Activated CD4-positive, alpha-beta memory T cell treated with anti-CD3 and anti-CD28 coated beads, Interleukin-2, amount 10 ng/mL, durations not matched to agents 7 days and 5 days (primary cell): ENCODE results near the gene UNC13D. TPM values are rescaled to one million over a fixed set of nuclear protein-coding genes. Genes with fewer than 3 reads are reported as not detected.

ENCODE experiments used
- CTCF ChIA-PET: fragments of 350-600 bp; sonication (Branson Sonifier 250); formaldehyde crosslinking; loops from one replicate; lab custom pipeline; 2021; ENCODE audit warnings: antibody characterized with exemption, inconsistent platforms; lab: Charles Lee
- POLR2A ChIA-PET: fragments of 350-600 bp; sonication (Branson Sonifier 250); formaldehyde crosslinking; loops from one replicate; lab custom pipeline; 2021; ENCODE audit warnings: antibody characterized with exemption; lab: Charles Lee
- DNase-seq: peaks from one replicate; pipeline ENCODE4 v3.0.0-alpha.2; 2020
- H3K27ac Mint-ChIP-seq: one replicate; pipeline ENCODE4 v1.8.0; 2021; ENCODE audit warnings: mild to moderate bottlenecking, mixed read lengths
- H3K27me3 Mint-ChIP-seq: one replicate; pipeline ENCODE4 v1.8.0; 2021; ENCODE audit warnings: mixed read lengths
- H3K36me3 Mint-ChIP-seq: one replicate; pipeline ENCODE4 v1.8.0; 2021; ENCODE audit warnings: low read depth, mixed read lengths
- H3K4me1 Mint-ChIP-seq: one replicate; pipeline ENCODE4 v1.8.0; 2021; ENCODE audit warnings: mixed read lengths
- H3K4me3 Mint-ChIP-seq: one replicate; pipeline ENCODE4 v1.8.0; 2021; ENCODE audit warnings: mild to moderate bottlenecking, mixed read lengths
- H3K9me3 Mint-ChIP-seq: one replicate; pipeline ENCODE4 v1.8.0; 2021; ENCODE audit warnings: mixed read lengths
- total RNA-seq, 2 experiments: library from RNA; stranded (reverse); gene quantifications; one replicate each; pipeline ENCODE4 v1.2.3, GENCODE V29; 2021

UNC13D gene
- total RNA-seq, 2 experiments from 2014 or later = 179 to 190 TPM

DNA sequence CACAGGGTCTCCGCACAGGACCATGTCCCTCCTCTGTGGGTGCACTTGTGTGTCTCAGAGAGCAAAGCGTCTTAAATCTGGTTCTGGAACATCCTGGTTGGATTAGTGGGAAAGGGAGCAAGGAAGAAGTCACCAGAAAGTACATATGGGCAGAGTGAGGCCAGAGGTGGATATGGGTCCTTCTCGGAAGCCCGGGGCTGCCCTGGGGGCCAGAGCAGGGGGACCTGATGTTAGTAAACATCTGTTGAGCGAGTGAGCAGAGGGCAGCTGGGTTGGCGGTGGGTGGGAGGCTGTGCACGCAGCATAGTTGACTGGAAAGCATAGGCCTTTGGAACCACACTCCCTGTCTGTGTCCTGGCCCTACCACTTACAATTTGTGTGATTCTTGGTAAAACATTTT is 22.7 kb downstream of the UNC13D start:
- peaks cover 30% of the 10 kb centered on the region for H3K36me3 Mint-ChIP-seq
- no peaks in the 10 kb centered on the region for H3K9me3 Mint-ChIP-seq
- H3K4me1 Mint-ChIP-seq = peaks cover 24% of the 10 kb centered on the region
- H3K4me3 Mint-ChIP-seq = no peak overlapping the region
- DNase-seq = no peak
- CTCF ChIA-PET = no interaction called here
- no peaks in the 10 kb centered on the region for H3K27me3 Mint-ChIP-seq
- POLR2A ChIA-PET = interaction anchor here (0.6 to 15.1 kb wide), 7 partner anchors 7 to 75 kb away, joined by 3 to 190 read pairs (median 13); partner anchors contain the start of genes TRIM65, UNC13D, UNK and WBP2
- H3K27ac Mint-ChIP-seq = peak overlapping the region; percentile 68

DNA sequence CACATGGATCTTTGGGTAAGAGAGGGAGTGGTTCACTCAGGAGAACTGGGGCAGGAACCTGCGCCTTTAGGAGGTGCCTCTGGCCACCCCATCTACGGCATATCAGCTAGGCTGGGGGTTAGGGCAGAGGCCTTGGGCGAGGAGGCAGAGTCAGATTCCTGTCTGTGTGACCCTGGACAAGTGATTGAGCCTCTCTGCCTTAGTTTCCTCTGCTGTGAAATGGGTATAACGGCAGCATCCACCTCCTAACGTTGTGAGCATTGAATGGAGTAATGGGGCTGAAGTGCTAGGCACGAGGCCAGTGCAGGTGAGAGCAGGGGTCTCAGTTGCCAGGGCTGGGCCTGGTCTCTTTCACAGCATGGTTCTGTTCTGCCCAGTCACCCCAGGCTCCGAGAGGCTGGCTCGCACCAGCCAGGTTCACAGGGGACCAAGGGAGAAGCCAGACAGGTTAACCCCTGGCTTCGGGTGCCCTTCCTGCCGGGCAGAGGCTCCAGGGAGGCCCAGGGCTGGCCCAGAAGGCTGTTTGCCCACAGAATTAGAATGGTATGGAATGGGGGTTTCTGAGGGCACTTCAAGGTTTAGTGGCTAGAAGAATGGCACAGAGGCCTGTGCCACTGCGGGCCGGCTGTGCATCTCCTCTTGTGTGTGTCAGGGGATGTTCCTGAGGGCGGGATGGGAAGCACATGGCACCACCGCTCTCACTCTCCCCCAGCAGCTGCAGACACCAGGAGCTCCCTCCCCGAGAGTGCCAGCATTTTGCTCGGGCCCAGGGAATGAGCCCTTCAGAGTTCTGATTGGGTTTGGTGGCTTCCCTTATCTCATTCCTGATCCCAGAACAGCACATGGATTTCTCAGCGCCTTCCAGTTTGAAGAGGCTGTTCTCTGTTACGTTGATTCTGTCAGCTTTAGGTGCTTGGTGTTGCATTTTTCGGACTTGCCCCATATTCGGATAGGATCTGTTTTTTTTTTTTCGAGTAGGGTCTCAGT is 23.8 kb downstream of the UNC13D start:
- no peaks in the 10 kb centered on the region for H3K27me3 Mint-ChIP-seq
- H3K9me3 Mint-ChIP-seq = no peaks in the 10 kb centered on the region
- no peak overlapping the region for H3K4me3 Mint-ChIP-seq
- CTCF ChIA-PET = interaction anchor here (3.2 kb wide), 1 partner anchor 67 kb away, joined by 9 read pairs; no protein-coding TSS in a partner anchor
- H3K4me1 Mint-ChIP-seq = peaks cover 24% of the 10 kb centered on the region
- no peak for DNase-seq
- H3K27ac Mint-ChIP-seq = no peak overlapping the region
- POLR2A ChIA-PET = interaction anchor here (0.8 to 15.1 kb wide), 4 partner anchors 10 to 44 kb away, joined by 3 to 190 read pairs (median 37); partner anchors contain the start of gene UNK
- H3K36me3 Mint-ChIP-seq = peaks cover 28% of the 10 kb centered on the region

DNA sequence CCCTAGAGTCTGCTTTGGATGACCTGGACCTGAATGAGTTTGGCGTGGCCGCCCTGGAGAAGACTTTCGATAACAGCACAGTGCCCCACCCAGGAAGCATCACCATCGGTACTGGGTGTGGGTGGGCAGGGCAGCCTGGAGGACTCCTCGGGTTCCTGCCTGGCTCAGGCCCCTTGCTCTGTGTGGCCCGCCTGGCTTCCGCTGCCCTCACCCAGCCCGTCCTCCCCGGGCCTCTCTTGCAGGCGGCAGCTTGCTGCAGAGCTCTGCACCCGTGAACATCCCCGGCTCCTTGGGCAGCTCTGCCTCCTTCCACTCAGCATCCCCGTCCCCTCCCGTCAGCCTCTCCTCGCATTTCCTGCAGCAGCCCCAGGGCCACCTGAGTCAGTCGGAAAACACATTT is 24.5 kb downstream of the UNC13D start:
- no peak overlapping the region for H3K4me3 Mint-ChIP-seq
- ChIA-PET POLR2A (interaction anchor here (1.4 to 15.1 kb wide), 2 partner anchors 13 to 43 kb away, joined by 4 to 190 read pairs; a partner anchor contains a TSS), CTCF (interaction anchor here (3.2 kb wide), 1 partner anchor 66 kb away, joined by 9 read pairs; no protein-coding TSS in a partner anchor)
- H3K27ac Mint-ChIP-seq = no peak overlapping the region
- peaks cover 24% of the 10 kb centered on the region for H3K4me1 Mint-ChIP-seq
- no peaks in the 10 kb centered on the region for H3K27me3 Mint-ChIP-seq
- DNase-seq = no peak
- H3K9me3 Mint-ChIP-seq = no peaks in the 10 kb centered on the region
- H3K36me3 Mint-ChIP-seq = peaks cover 26% of the 10 kb centered on the region

DNA sequence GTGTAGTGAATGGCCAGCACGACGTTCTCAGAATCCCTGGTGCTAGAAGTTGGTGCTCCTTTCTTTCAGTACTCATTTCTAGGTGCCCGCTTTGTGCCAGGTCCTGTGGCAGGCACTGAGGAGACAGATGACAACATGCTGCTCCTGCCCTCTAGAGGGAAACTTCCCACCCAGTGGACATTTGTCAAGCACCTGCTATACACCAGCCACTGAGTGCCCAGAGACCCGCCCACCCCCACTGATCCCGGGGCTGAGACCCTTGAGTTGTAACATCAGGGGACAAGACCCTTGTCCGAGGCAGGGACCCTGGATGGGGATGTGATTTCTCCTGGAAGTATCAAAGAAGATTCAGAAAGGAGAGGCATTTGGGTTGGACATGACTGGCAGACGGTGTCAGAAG is 25.1 kb downstream of the UNC13D start:
- no peaks in the 10 kb centered on the region for H3K27me3 Mint-ChIP-seq
- H3K4me1 Mint-ChIP-seq = peaks cover 24% of the 10 kb centered on the region
- H3K9me3 Mint-ChIP-seq = no peaks in the 10 kb centered on the region
- no peak overlapping the region for H3K27ac Mint-ChIP-seq
- POLR2A ChIA-PET = interaction anchor here (0.9 to 2.7 kb wide), 5 partner anchors 8 to 41 kb away, joined by 3 to 11 read pairs (median 4); a partner anchor contains a TSS
- no peak for DNase-seq
- peaks cover 27% of the 10 kb centered on the region for H3K36me3 Mint-ChIP-seq
- no peak overlapping the region for H3K4me3 Mint-ChIP-seq
- CTCF ChIA-PET = interaction anchor here (1.2 to 3.2 kb wide), 3 partner anchors 12 to 66 kb away, joined by 3 to 9 read pairs (median 8); no protein-coding TSS in a partner anchor

DNA sequence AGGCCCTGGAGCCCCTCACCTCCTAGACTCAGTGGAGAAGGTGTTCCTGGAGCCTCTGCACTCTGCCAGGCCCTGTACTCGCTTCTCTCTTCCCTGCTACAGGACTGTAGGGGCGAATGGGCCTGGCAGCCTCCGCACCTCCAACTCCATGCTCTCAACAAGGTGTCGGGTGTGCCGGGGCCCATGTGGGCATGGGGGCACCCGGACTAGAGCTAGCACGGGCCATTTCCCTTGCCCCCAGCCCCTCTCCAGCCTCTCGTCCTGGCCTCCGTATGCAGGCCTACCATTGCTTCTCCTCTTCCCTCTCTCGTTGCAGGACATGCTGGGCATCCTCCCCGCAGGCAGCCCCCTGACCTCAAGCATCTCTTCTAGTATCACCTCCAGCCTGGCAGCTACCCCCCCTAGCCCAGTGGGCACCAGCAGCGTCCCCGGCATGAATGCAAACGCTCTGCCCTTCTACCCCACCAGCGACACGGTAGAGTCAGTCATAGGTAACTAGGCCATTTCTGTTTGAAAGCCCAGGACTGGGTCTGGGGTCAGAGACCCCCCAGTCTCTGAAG is 25.8 kb downstream of the UNC13D start:
- no peak overlapping the region for H3K27ac Mint-ChIP-seq
- H3K27me3 Mint-ChIP-seq = no peaks in the 10 kb centered on the region
- no peak for DNase-seq
- POLR2A ChIA-PET = interaction anchor here (0.9 to 2.7 kb wide), 5 partner anchors 9 to 40 kb away, joined by 3 to 11 read pairs (median 4); a partner anchor contains a TSS
- H3K4me3 Mint-ChIP-seq = no peak overlapping the region
- H3K9me3 Mint-ChIP-seq = no peaks in the 10 kb centered on the region
- CTCF ChIA-PET = interaction anchor here (1.2 to 3.2 kb wide), 3 partner anchors 12 to 65 kb away, joined by 3 to 9 read pairs (median 8); no protein-coding TSS in a partner anchor
- peaks cover 25% of the 10 kb centered on the region for H3K36me3 Mint-ChIP-seq
- peaks cover 24% of the 10 kb centered on the region for H3K4me1 Mint-ChIP-seq

DNA sequence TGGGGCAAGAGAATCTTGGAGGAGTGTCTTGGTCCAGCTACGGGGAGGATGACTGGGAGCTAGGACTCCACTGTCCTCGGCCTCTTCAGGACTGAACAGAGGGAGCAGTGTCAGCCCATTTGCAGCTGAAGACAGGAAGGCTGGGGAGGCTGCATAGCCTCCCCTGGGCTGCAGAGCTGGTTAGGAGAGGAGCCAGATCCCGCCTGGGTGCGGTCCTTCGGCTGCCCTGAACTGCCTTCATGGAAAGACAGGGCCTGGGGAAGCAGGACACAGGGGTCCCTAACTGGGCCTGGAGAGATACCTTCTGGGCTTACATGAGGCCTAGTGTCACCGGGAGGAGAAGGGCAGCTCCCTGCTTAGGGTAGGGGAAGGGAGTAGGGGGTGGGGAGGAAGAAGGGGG is 26.6 kb downstream of the UNC13D start:
- DNase-seq = no peak
- POLR2A ChIA-PET = interaction anchor here (2.7 kb wide), 1 partner anchor 10 kb away, joined by 11 read pairs; no protein-coding TSS in a partner anchor
- Mint-ChIP-seq H3K9me3 (no peaks in the 10 kb centered on the region), H3K36me3 (peaks cover 25% of the 10 kb centered on the region), H3K4me1 (peaks cover 24% of the 10 kb centered on the region), H3K27me3 (no peaks in the 10 kb centered on the region), H3K27ac (no peak overlapping the region), H3K4me3 (no peak overlapping the region)
- CTCF ChIA-PET = interaction anchor here (2.5 to 3.2 kb wide), 2 partner anchors 13 to 64 kb away, joined by 8 to 9 read pairs; no protein-coding TSS in a partner anchor

DNA sequence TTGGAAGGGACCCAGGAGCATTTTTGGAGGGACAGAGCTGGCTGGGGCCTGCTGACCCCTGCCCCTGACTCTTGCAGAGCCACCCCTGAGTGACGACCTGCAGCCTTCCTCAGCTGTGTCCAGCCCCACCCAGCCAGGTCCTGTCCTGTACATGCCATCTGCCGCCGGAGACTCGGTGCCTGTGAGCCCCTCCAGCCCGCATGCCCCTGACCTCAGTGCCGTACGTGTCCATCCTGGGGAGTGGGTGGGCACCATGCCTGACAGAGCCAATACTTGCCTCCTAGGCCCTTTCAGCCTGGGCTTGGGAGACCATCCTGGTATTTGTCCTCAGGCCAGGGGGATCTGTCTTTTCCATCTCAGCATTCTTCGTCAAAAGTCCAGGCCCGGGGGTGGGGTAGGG is 27.5 kb downstream of the UNC13D start:
- POLR2A ChIA-PET = interaction anchor here (2.0 to 2.7 kb wide), 2 partner anchors 11 to 37 kb away, joined by 7 to 11 read pairs; no protein-coding TSS in a partner anchor
- H3K27me3 Mint-ChIP-seq = no peaks in the 10 kb centered on the region
- CTCF ChIA-PET = interaction anchor here (0.6 to 3.2 kb wide), 3 partner anchors 14 to 88 kb away, joined by 3 to 9 read pairs (median 8); no protein-coding TSS in a partner anchor
- DNase-seq = no peak
- H3K9me3 Mint-ChIP-seq = no peaks in the 10 kb centered on the region
- H3K4me1 Mint-ChIP-seq = peaks cover 15% of the 10 kb centered on the region
- H3K36me3 Mint-ChIP-seq = peaks cover 23% of the 10 kb centered on the region
- H3K27ac Mint-ChIP-seq = no peak overlapping the region
- no peak overlapping the region for H3K4me3 Mint-ChIP-seq

DNA sequence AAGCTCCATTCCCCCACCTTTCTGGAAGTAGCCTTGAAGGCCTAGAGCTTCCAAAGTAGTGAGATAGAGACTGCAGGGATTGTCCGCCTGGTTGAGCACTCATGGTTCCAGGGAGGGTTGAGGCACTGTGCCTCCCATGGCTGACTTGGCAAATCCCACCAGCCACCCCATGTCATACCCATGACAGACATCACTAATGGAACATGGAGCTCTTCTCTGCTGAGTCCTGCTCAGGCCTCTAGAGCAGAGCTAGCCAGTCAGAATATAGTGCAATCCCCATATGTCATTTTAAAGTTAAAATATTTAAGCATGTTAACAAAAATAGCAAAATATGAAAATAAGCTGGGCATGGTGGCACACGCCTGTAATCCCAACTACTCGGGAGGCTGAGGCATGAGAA is 28.8 kb downstream of the UNC13D start:
- H3K4me3 Mint-ChIP-seq = no peak overlapping the region
- H3K36me3 Mint-ChIP-seq = peaks cover 19% of the 10 kb centered on the region
- no peak overlapping the region for H3K27ac Mint-ChIP-seq
- H3K9me3 Mint-ChIP-seq = no peaks in the 10 kb centered on the region
- no peaks in the 10 kb centered on the region for H3K27me3 Mint-ChIP-seq
- H3K4me1 Mint-ChIP-seq = peaks cover 9% of the 10 kb centered on the region
- CTCF ChIA-PET = interaction anchor here (0.6 to 1.8 kb wide), 5 partner anchors 10 to 214 kb away, joined by 3 to 5 read pairs (median 3); partner anchors contain the start of gene SMIM5
- POLR2A ChIA-PET = interaction anchor here (0.9 to 2.5 kb wide), 5 partner anchors 8 to 41 kb away, joined by 3 to 13 read pairs (median 7); partner anchors contain the start of gene UNK
- DNase-seq = no peak

DNA sequence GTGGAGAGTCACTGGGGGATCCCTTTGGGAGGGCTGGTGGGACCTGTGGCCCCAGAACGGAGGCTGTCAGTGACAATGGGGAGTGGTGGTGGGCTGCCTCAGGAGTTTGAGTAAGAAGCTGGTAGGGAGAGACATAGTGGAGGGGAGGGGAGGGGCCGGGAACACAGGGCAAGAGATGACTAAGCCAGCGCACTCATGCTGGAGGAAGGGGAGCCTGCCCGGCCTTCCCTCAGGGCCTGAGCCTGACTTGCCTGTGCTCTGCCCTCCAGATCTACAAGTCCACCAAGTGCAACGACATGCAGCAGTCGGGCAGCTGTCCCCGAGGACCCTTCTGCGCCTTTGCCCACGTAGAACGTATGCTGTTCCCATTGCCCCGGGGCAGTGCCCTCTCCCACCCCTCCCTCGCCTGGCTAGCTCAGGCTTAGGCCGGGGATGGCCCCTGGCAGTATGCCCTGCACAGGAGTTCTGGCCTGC is 29.3 kb downstream of the UNC13D start:
- peaks cover 19% of the 10 kb centered on the region for H3K36me3 Mint-ChIP-seq
- no peak overlapping the region for H3K4me3 Mint-ChIP-seq
- H3K27ac Mint-ChIP-seq = no peak overlapping the region
- DNase-seq = no peak
- H3K4me1 Mint-ChIP-seq = peaks cover 9% of the 10 kb centered on the region
- H3K9me3 Mint-ChIP-seq = no peaks in the 10 kb centered on the region
- ChIA-PET POLR2A (interaction anchor here (0.9 to 2.5 kb wide), 5 partner anchors 8 to 40 kb away, joined by 3 to 13 read pairs (median 7); partner anchors contain the start of gene UNK), CTCF (interaction anchor here (0.6 to 1.8 kb wide), 5 partner anchors 11 to 214 kb away, joined by 3 to 5 read pairs (median 3); no protein-coding TSS in a partner anchor)
- no peaks in the 10 kb centered on the region for H3K27me3 Mint-ChIP-seq

DNA sequence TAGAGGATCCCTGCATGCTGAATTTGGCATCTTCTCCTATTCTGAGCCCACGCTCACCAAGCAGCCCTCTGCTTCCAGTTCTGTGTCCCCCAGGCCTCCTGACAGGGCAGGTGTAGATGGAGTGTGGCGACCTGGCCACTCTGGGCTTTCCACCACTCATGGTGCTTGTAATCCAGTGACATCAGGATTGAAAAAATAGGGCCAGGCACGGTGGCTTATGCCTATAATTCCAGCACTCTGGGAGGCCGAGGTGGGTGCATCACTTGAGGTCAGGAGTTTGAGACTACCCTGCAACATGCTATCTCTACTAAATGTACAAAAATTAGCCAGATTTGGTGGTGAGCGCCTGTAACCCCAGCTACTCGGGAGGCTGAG is 30.2 kb downstream of the UNC13D start:
- ChIA-PET POLR2A (interaction anchor here (0.6 to 2.5 kb wide), 5 partner anchors 9 to 39 kb away, joined by 3 to 13 read pairs (median 4); no protein-coding TSS in a partner anchor), CTCF (interaction anchor here (0.6 kb wide), 1 partner anchor 41 kb away, joined by 3 read pairs; no protein-coding TSS in a partner anchor)
- Mint-ChIP-seq H3K36me3 (peaks cover 11% of the 10 kb centered on the region), H3K4me3 (no peak overlapping the region), H3K4me1 (peaks cover 1% of the 10 kb centered on the region), H3K27me3 (no peaks in the 10 kb centered on the region), H3K27ac (no peak overlapping the region), H3K9me3 (no peaks in the 10 kb centered on the region)
- DNase-seq = no peak

DNA sequence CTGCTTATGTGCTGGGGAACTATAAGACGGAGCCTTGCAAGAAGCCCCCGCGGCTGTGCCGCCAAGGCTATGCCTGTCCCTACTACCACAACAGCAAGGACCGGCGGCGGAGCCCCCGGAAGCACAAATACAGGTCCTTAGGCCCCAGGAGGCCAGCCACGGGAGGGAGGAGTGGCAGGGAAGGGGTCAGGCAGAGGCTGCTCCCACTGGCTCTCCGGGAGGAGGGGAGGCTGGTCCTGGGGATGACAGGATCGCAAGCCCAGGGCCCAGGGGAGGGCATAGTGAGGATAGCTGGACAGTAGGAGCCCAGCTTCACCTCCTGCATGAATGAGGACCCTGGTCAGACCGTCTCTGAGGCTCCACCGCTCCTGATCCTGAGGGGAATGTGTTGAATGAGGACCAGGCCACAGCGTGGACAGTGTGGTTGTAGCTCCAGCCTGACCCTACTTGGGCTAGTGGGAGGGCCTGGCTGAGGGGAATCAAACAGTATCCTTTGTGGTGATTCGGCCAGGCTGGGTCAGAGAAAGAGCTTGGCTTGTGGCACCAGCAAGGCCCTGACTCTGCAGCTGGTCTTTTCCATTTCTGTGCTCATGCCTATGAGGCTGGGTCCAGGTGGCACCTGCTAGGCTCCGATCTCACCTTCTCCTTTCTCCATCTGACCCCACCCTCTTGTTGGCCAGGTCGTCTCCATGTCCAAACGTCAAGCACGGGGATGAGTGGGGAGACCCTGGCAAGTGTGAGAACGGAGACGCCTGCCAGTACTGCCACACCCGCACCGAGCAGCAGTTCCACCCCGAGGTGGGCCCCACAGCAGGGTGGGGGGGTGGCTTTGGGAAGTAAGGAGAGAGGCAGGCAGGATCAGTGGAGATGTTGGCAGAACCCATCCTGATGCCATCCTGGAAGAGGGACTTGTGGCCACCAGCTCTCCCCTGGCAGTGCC is 30.9 kb downstream of the UNC13D start:
- no peak overlapping the region for H3K4me3 Mint-ChIP-seq
- DNase-seq = no peak
- peaks cover 4% of the 10 kb centered on the region for H3K36me3 Mint-ChIP-seq
- no peak overlapping the region for H3K27ac Mint-ChIP-seq
- no peaks in the 10 kb centered on the region for H3K9me3 Mint-ChIP-seq
- ChIA-PET CTCF (interaction anchor here (0.6 to 1.4 kb wide), 3 partner anchors 14 to 65 kb away, joined by 3 read pairs; no protein-coding TSS in a partner anchor), POLR2A (interaction anchor here (0.6 to 2.5 kb wide), 4 partner anchors 10 to 37 kb away, joined by 3 to 13 read pairs (median 4); no protein-coding TSS in a partner anchor)
- H3K27me3 Mint-ChIP-seq = no peaks in the 10 kb centered on the region
- peaks cover 1% of the 10 kb centered on the region for H3K4me1 Mint-ChIP-seq
